ENCODE data around the gene CBX4. TPM values are rescaled to one million over a fixed set of nuclear protein-coding genes. Genes with fewer than 3 reads are reported as not detected.

Gene CBX4
- 1 to 10 TPM; 4.2 to 4.9 TPM for total RNA-seq
- polyA plus RNA-seq (2013, experiment 1 of 2) = 14.4 TPM
- polyA plus RNA-seq (2013, experiment 2 of 2) = 9.6 TPM
- long read RNA-seq, experiment 1, partial matches to known transcripts = 0 of 3 reads
- long read RNA-seq, experiment 1, other reads (novel, unspliced or antisense) = 2 of 3 reads
- long read RNA-seq, experiment 2, transcript CBX4-201 (5 exons, 2,664 nt) = major isoform, 6 of 6 reads
- long read RNA-seq, experiment 2, partial matches to known transcripts = 0 of 6 reads
- long read RNA-seq, experiment 2, other reads (novel, unspliced or antisense) = 0 of 6 reads
- long read RNA-seq, experiment 3, partial matches to known transcripts = 0 of 3 reads
- long read RNA-seq, experiment 3, other reads (novel, unspliced or antisense) = 3 of 3 reads
- long read RNA-seq, experiment 4 = 0 reads

- peaks cover 87% of the 10 kb centered on the region for H3K27me3 ChIP-seq (ENCODE audit: control insufficient read depth, insufficient read depth, low read length, poor library complexity, severe bottlenecking)
- 1 to 3% methylated on average over 35 to 103 of the region's 103 CpGs for WGBS, 2 experiments (ENCODE audit: insufficient coverage in 1 of 2, insufficient read length in 1 of 2)
- no peaks in the 10 kb centered on the region for H3K36me3 ChIP-seq (ENCODE audit: control insufficient read depth, insufficient read depth, low read length)
- H3K9ac ChIP-seq (ENCODE audit: extremely low read depth, low read length, poor library complexity, severe bottlenecking) = peak within 1 kb of the TSS; percentile 13
- H3K4me3 ChIP-seq (ENCODE audit: low read length) = peak within 1 kb of the TSS; percentile 81
- H3K27ac Mint-ChIP-seq = peak within 1 kb of the TSS; percentile 81
- peaks cover 82% of the 10 kb centered on the region for H3K27me3 Mint-ChIP-seq (ENCODE audit: insufficient read depth)
- H3K9me3 Mint-ChIP-seq = peaks cover 8% of the 10 kb centered on the region
- no peaks in the 10 kb centered on the region for H3K9me3 ChIP-seq (ENCODE audit: control insufficient read depth, low read length)
- peak within 1 kb of the TSS; percentile 57 for H3K27ac ChIP-seq (ENCODE audit: low read depth, low read length)
- peaks cover 12% of the 10 kb centered on the region for H3K4me1 Mint-ChIP-seq
- TF ChIP-seq CTCF (conservative IDR thresholded peaks at IDR 0.05) = peak; percentile 83
- H3K36me3 Mint-ChIP-seq (ENCODE audit: low read depth) = no peaks in the 10 kb centered on the region
- H3K4me3 Mint-ChIP-seq = peak within 1 kb of the TSS; percentile 67
- peak; percentile 98 for DNase-seq
- peaks cover 6% of the 10 kb centered on the region for H3K4me1 ChIP-seq (ENCODE audit: control insufficient read depth, insufficient read depth, low read length)
Measured at GRCh38 chr17:79839356-79840268, at the start of gene CBX4. TSS of gene CBX4 (minus strand) at chr17:79839440. CDS start at chr17:79839251, 189 bp downstream.

GRCh38 chr17:79888009-79888540, 48.8 kb upstream of the CBX4 start:
- no peaks in the 10 kb centered on the region for H3K4me1 Mint-ChIP-seq
- 89 to 92% methylated on average over 10 to 17 of the region's 17 CpGs for WGBS, 2 experiments (ENCODE audit: insufficient coverage in 1 of 2, insufficient read length in 1 of 2)
- no peak for DNase-seq
- Histone ChIP-seq H3K36me3 (ENCODE audit: control insufficient read depth, insufficient read depth, low read length) (no peaks in the 10 kb centered on the region), H3K4me3 (ENCODE audit: low read length) (no peak overlapping the region), H3K9me3 (ENCODE audit: control insufficient read depth, low read length) (no peaks in the 10 kb centered on the region), H3K27me3 (ENCODE audit: control insufficient read depth, insufficient read depth, low read length, poor library complexity, severe bottlenecking) (no peaks in the 10 kb centered on the region), H3K27ac (ENCODE audit: low read depth, low read length) (no peak overlapping the region), H3K4me1 (ENCODE audit: control insufficient read depth, insufficient read depth, low read length) (no peaks in the 10 kb centered on the region), H3K9ac (ENCODE audit: extremely low read depth, low read length, poor library complexity, severe bottlenecking) (no peak overlapping the region)
- H3K27ac Mint-ChIP-seq = no peak overlapping the region
- TF ChIP-seq CTCF (conservative IDR thresholded peaks at IDR 0.05) = no peak
- H3K27me3 Mint-ChIP-seq (ENCODE audit: insufficient read depth) = peaks cover 30% of the 10 kb centered on the region
- no peak overlapping the region for H3K4me3 Mint-ChIP-seq
- H3K9me3 Mint-ChIP-seq = no peaks in the 10 kb centered on the region
- no peaks in the 10 kb centered on the region for H3K36me3 Mint-ChIP-seq (ENCODE audit: low read depth)

- Mint-ChIP-seq H3K9me3 (no peaks in the 10 kb centered on the region), H3K4me3 (no peak overlapping the region), H3K4me1 (no peaks in the 10 kb centered on the region), H3K36me3 (ENCODE audit: low read depth) (no peaks in the 10 kb centered on the region), H3K27ac (no peak overlapping the region), H3K27me3 (ENCODE audit: insufficient read depth) (peaks cover 28% of the 10 kb centered on the region)
- 91 to 97% methylated on average over 8 to 14 of the region's 14 CpGs for WGBS, 2 experiments (ENCODE audit: insufficient coverage in 1 of 2, insufficient read length in 1 of 2)
- Histone ChIP-seq H3K9ac (ENCODE audit: extremely low read depth, low read length, poor library complexity, severe bottlenecking) (no peak overlapping the region), H3K36me3 (ENCODE audit: control insufficient read depth, insufficient read depth, low read length) (no peaks in the 10 kb centered on the region), H3K27me3 (ENCODE audit: control insufficient read depth, insufficient read depth, low read length, poor library complexity, severe bottlenecking) (no peaks in the 10 kb centered on the region), H3K27ac (ENCODE audit: low read depth, low read length) (no peak overlapping the region), H3K4me3 (ENCODE audit: low read length) (no peak overlapping the region), H3K9me3 (ENCODE audit: control insufficient read depth, low read length) (no peaks in the 10 kb centered on the region), H3K4me1 (ENCODE audit: control insufficient read depth, insufficient read depth, low read length) (no peaks in the 10 kb centered on the region)
- no peak for TF ChIP-seq CTCF (conservative IDR thresholded peaks at IDR 0.05)
- DNase-seq = no peak
Measured at GRCh38 chr17:79887451-79887991, 48.3 kb upstream of the CBX4 start.

All from endodermal cell (in vitro differentiated cells).